Measurements from ENCODE around the gene AGAP1. TPM values are rescaled to one million over a fixed set of nuclear protein-coding genes. Genes with fewer than 3 reads are reported as not detected.

Gene AGAP1
- total RNA-seq, 2 donors from 2014 or later, result 16.1 to 40.1 TPM

DNA sequence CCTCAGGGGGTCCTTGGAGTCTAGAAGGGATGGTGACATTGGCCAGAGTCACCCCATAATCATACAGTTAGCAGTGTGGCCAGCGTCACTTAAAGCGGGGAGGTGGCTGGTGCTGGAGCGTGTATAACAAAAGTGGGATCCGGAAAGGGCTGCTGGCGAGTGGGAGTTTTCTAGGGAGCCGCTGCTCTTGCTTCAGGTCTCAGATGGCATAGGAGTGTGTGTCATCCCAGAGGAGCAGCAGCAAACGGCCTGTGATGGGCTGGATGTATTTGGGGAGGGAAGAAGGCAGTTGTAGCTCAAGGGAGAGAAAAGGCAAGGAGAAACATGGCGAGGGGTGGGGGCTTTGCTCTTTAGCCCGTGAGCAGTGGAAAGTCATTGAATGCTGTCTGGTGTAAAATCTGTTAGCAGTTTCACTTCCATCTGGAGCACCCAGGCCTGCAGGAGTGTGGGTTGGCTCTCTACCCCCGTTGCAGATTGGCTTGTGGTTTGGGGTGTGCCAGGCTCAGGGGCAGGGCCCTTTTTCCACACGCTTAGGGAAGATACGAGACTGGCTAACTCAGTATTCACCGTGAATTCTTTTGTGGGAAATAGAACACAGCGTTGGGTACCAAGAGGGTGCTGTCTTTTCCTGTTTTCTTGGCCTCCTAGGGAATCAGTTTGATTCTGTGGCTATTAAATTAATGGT is 120.5 kb downstream of the AGAP1 start:
- Histone ChIP-seq H3K9me3 (no peaks in the 10 kb centered on the region), H3K36me3 (no peaks in the 10 kb centered on the region), H3K4me1 (replicated peaks) (no peaks in the 10 kb centered on the region), H3K4me3 (no peak overlapping the region), H3K27ac (no peak overlapping the region), H3K27me3 (replicated peaks; ENCODE audit: insufficient read depth) (no peaks in the 10 kb centered on the region)
- no peak for DNase-seq (ENCODE audit: low spot score)
- WGBS, result 84% methylated on average over 14 of the region's 14 CpGs
- intact Hi-C loops (cut with DNase I), result no loop called here
- no peak for TF ChIP-seq POLR2AphosphoS5 (IDR thresholded peaks at IDR 0.05)
- TF ChIP-seq POLR2A (IDR thresholded peaks at IDR 0.05), result no peak
- TF ChIP-seq CTCF (IDR thresholded peaks at IDR 0.05), result no peak

- Histone ChIP-seq H3K27me3 (replicated peaks; ENCODE audit: insufficient read depth) (no peaks in the 10 kb centered on the region), H3K4me1 (replicated peaks) (no peaks in the 10 kb centered on the region), H3K4me3 (no peak overlapping the region), H3K9me3 (no peaks in the 10 kb centered on the region), H3K27ac (no peak overlapping the region), H3K36me3 (no peaks in the 10 kb centered on the region)
- no peak for DNase-seq (ENCODE audit: low spot score)
- intact Hi-C loops (cut with DNase I), result no loop called here
- WGBS, result 59% methylated on average over 11 of the region's 11 CpGs
- TF ChIP-seq CTCF (IDR thresholded peaks at IDR 0.05), result no peak
- no peak for TF ChIP-seq POLR2A (IDR thresholded peaks at IDR 0.05)
- no peak for TF ChIP-seq POLR2AphosphoS5 (IDR thresholded peaks at IDR 0.05)
Measured at GRCh38 chr2:235614900-235615712, 121.3 kb downstream of the AGAP1 start.

DNA sequence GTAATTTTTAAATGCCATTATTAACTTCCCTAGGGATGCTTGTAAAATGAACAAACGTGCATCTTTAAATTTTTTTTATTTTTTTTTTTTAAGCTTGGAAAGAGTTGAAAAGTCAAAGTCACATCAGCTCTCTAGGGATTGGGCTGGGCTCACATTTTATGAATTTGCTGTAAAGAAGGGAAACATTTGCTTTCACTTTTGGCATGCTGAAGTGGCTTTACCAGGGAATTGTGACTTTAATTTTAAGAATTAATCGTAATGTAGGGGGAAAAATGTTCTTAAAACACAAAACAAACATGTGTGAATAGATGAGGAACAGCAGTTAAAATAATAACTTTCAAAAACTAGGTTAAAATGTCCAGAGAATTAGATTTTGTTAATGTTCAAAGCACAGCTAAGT is 123.0 kb downstream of the AGAP1 start:
- TF ChIP-seq POLR2AphosphoS5 (IDR thresholded peaks at IDR 0.05), result no peak
- TF ChIP-seq CTCF (IDR thresholded peaks at IDR 0.05), result no peak
- no peak for TF ChIP-seq POLR2A (IDR thresholded peaks at IDR 0.05)
- Histone ChIP-seq H3K27me3 (replicated peaks; ENCODE audit: insufficient read depth) (no peaks in the 10 kb centered on the region), H3K36me3 (no peaks in the 10 kb centered on the region), H3K9me3 (no peaks in the 10 kb centered on the region), H3K27ac (no peak overlapping the region), H3K4me1 (replicated peaks) (no peaks in the 10 kb centered on the region), H3K4me3 (no peak overlapping the region)
- DNase-seq (ENCODE audit: low spot score), result no peak
- intact Hi-C loops (cut with DNase I), result no loop called here
- 23% methylated on average over 2 of the region's 2 CpGs for WGBS

DNA sequence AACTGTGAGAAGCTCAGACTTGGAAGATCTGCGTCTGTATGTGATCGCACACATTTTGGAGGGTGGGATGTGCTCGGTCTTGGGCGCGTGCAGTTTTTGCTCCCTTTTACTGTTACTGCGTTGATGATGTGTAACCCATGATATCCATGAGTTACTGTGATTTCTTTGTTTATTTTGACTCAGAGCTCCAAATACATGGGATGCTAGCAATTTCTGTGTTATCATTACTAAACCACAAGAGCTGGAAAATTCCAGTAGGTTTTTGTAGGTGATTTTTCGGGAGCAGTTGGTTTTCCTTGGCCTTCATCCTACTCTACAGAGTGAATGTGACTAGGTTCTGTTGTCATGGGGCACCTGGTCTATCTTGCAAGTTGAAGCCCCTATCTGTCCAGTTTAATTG is 124.2 kb downstream of the AGAP1 start:
- no peaks in the 10 kb centered on the region for H3K9me3 ChIP-seq
- no peaks in the 10 kb centered on the region for H3K36me3 ChIP-seq
- H3K27me3 ChIP-seq (replicated peaks; ENCODE audit: insufficient read depth), result no peaks in the 10 kb centered on the region
- no peak overlapping the region for H3K4me3 ChIP-seq
- WGBS, result 95% methylated on average over 7 of the region's 7 CpGs
- H3K27ac ChIP-seq, result no peak overlapping the region
- intact Hi-C loops (cut with DNase I), result no loop called here
- no peaks in the 10 kb centered on the region for H3K4me1 ChIP-seq (replicated peaks)
- DNase-seq (ENCODE audit: low spot score), result no peak
- TF ChIP-seq POLR2A (IDR thresholded peaks at IDR 0.05), result no peak
- no peak for TF ChIP-seq CTCF (IDR thresholded peaks at IDR 0.05)
- TF ChIP-seq POLR2AphosphoS5 (IDR thresholded peaks at IDR 0.05), result no peak
